NCI-H2196 treated with DMSO at 0.1 percent for 48 hours (cell line): ENCODE data around the gene NUDCD2.
"Not testable (repeated sequence)": the region's sequence is repeated elsewhere in the genome, so short reads cannot be mapped to it uniquely, and the experiment has no call there.

Experiments
- DNase-seq: peaks from one replicate; lab custom pipeline; 2025; ENCODE audit not compliant: unreplicated experiment; lab: John Stamatoyannopoulos, UW

NUDCD2 gene

DNA sequence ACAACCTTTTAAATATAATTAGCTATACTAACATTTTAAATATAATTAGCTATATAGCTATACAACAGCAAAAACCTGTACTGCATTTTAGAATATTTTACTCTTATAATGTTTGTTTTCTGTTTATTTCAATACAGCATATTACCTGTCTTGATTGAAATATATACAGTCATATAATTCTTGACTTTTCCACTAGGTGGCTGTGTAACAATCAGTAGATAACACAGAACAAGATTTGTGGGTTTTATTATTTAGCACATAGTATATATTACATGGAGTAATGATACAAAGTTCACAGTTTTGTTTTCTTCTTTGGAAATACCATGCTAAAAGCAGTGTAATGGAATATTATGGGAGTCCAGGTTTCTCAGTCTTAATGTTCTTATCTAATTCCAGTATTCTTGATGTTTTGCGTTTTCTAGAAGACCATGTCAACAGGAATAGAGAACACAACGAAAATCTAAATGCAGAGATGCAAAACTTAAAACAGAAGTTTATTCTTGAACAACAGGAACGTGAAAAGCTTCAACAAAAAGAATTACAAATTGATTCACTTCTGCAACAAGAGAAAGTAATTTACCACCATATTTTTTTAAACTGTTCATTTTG, 13.8 kb upstream of the NUDCD2 start:
- DNase-seq = no peak

DNA sequence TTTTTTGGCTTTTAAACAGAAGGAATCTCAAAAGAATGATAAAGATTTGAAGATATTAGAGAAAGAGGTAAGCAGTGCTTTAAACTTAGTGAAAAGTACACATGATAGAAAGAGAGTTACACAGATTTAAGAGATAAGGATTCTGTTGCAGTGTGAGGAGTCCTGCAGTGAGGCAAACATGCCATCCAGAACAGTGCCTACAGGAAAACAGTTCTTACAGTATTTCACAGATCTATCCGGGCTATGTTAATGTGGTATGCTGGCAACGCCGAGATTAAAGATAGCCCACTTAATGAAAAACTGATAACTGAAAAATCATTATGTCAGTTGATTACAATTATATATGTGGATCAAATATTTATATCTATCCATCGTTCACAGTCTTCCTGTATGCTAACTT, 7.8 kb upstream of the NUDCD2 start:
- DNase-seq = no peak

DNA sequence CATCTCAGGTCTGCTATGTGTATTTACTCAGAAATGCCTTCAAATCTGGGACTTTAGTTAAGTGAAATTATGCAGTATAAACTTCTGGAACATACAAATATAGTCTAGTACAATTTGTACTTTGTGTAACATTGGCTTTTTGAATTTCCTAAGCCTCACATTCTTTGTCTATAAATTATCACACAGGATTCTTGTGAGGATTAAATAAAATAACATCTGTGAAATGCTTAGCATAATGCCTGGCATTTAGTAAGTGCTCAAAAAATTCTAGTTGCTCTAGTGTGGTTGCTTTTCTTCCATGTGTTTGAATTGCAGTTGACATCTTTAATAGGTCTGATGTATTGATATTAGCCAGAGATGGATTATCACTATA, 3.1 kb upstream of the NUDCD2 start:
- DNase-seq = no peak

DNA sequence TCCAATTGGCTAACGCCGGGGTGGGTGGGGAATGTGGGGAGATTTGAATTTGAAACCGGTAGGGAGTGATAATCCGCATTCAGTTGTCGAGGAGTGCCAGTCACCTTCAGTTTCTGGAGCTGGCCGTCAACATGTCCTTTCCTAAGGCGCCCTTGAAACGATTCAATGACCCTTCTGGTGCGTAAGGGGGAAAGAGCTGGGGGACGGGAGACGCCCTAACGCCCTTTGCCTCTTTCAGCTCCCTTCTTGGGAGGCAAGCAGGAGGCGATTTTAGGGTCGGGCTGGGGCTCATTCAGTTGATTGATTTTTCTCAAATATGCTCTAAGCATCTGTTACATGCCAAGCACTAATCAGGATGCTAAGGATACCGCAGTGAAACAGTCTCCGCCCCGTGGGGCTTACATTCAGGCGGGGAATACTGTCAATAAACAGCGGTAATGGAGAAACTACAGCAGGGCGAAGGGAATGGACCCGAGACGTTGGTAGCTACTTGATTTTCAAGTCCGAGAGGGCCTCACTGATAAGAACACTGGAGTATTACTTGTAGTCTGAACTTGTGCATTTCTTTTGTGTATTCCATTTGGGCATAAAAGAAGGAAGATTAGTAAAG, 765 bp upstream of the NUDCD2 start, which contains the start of gene HMMR:
HMMR (plus strand) TSS at position 71 of the 610 bp plus-strand sequence; CDS start at position 132, 61 bp downstream.
- no peak for DNase-seq

DNA sequence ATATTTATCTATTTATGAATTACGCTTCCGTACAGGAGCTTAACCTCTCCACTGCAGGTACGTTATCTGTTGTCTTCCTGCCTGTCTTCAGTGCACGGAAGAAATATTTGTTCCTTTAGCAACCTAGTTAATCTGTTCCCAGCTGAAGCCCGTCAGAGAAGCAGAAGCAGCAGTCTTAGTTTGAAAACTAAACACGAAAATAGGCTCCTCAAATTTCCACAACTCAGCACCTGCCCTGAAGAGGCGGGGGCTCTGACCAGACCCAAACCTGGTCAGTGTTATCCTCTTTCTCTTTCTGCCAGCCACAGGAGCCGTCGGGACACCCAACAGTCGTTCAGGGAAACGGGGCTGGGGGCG, 462 bp downstream of the NUDCD2 start:
- DNase-seq = no peak

DNA sequence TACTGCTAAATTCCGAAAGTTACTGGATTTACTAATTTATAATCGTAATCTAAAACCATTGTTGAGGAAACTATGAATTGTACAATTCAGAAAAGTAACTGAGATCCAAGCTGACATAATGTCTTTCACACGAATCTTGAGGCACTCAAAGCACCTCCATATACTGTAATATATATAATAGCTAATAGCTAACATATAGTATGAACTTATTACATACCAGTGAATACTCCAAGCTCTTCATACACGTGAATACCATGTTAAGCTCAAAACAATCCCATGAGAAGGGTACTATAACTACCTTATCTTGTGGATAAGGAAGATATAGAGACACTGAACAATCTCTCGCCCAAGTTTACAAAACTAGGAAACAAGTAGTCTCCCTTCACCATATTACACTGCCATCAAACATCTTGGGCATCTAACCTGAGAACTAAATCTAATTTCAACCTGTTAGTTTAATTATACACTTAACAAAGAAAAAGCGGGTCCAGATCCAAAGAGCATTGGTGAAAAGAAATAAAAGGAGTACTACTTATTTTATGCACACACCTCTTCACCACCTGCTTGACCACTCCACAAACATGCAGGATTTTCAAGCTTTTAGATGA, 1.0 kb downstream of the NUDCD2 start:
- DNase-seq = no peak

DNA sequence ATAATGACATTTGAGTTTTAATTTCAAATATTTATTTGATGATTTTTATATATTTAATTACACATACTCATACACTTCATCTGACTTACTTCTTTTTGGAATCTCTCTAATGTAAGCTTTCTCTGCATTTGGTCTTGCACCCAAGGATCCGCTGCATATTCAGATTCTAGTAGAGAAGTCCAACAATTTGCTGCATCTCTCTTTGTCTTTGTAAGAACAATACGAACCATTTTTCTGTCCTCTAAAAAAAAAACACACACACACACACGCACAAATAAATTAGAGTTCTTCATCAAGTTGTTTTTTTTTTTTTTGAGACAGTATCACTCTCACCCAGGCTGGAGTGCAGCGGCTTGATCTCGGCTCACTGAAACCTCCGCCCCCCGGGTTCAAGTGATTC, 3.1 kb downstream of the NUDCD2 start:
- DNase-seq = no peak

DNA sequence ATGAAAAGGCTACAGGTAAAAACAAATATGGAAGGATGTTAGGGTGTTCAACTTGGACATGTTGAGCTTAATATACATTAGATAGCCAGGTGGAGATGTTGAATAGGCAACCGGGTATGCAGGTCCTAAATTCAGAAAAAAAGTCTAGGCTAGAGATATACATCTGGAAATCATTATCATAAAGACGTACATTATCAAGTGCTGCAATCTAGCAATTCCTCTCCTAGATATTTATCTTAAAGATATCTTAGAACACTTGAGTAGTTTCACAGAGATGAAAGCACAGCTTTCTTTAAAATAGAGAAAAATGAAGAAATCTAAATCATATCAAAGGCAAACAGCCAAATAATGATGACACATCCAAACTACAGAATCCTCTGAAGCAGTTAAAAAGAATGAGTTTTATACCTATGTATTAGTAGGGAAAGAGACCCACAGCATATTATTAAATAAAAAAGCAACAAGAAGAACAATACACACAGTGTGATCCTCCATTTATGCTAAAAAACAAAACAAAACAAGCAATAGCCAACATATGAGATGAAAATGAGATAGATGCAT, 3.8 kb downstream of the NUDCD2 start:
- no peak for DNase-seq

DNA sequence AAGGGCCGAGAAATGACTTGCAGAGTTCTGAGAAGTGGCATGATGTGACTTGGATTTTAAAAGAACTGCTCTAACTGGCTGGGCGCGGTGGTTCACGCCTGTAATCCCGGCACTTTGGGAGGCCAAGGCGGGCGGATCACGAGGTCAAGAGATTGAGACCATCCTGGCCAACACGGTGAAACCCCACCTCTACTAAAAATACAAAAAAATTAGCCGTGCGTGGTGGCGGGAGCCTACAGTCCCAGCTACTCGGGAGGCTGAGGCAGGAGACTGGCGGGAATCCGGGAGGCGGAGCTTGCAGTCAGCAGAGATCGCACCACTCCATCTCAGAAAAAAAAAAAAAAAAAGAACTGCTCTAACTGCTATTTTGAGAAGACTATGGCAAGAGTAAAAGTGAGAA, 4.5 kb downstream of the NUDCD2 start:
- DNase-seq = not testable (repeated sequence)

DNA sequence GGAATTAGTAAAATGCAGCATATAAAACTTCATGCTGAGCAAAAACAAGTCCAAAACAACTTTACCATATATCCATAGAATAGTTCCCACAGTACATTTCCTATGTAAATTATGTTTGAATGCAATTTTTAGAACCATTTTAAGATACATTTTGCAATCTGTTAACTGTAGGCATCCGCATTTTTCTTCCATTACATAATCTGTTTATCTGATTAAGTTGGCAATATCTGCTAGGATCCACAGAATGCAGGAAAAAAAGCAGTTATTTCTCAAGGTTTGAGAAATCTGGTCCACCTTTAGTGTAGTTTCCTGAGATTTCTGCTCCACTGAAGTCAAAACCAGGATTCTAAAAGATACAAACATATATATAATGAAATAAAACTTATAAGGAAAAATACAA, 6.2 kb downstream of the NUDCD2 start:
- no peak for DNase-seq

DNA sequence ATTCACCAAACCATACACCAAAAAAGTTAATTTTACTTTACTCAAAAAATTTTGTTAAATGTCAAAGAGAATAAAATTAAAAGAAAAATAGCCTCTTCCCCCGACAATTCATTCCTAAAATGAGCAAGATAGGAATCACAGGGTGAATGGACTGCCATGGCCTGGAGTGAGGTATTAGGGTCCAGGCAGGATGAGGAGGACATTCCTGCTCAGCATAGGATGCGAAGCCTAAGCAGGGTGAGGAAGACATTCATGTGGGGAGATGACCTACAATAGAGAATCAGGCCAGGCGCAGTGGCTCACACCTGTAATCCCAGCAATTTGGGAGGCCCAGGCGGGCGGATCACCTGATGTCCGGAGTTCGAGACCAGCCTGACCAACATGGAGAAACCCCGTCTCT, 8.4 kb downstream of the NUDCD2 start:
- DNase-seq = no peak

DNA sequence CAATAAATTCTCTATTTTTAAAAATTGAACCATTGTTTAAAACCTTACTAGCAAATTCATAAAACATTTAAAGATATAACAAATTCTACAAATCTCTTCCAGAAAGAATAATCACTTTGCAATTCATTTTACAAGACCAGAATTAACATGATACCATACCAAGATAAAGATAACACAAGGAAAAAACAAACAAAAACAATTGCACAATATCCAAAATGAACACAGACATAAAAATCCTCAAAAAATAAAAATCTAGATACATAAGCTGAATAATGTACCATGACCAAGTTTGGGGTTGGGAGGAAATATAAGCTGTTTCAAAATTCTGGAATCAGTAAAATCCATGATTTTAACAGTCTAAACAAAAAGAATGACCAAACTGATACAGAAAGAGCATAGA, 11.4 kb downstream of the NUDCD2 start:
- no peak for DNase-seq

DNA sequence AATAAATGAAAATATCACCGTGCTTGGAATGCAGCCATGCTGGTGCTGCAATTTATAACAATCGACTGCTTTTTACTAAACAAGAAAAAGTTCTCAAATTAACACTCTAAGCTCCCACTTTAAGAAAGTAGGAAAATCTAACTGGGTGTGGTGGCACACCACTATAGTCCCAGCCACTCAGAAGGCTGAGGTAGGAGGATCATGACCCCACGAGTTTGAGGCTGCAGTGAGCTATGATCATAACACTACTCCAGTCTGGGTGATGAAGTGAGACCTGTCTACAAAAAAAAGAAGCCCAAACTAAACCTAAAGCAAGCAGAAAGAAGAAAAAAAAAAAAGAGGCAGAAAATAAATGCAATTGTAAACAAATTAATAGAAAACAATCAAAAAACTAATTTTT, 12.0 kb downstream of the NUDCD2 start:
- no peak for DNase-seq

DNA sequence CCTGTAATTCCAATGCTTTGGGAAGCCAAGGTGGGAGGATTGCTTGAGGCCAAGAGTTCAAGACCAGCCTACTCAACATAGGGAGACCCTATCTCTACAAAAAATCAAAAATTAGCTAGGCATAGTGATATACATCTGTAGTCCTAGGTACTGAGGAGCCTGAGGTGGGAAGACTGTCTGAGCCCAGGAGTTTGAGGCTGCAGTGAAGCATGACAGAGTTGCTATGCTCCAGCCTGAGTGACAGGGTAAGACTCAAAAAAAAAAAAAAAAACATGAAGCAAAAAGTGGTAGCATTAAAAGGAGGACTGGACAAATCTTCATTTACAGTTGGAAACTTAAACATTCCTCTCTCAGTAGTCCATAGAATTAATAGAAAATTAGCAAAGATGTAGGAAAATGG, 12.7 kb downstream of the NUDCD2 start:
- no peak for DNase-seq

DNA sequence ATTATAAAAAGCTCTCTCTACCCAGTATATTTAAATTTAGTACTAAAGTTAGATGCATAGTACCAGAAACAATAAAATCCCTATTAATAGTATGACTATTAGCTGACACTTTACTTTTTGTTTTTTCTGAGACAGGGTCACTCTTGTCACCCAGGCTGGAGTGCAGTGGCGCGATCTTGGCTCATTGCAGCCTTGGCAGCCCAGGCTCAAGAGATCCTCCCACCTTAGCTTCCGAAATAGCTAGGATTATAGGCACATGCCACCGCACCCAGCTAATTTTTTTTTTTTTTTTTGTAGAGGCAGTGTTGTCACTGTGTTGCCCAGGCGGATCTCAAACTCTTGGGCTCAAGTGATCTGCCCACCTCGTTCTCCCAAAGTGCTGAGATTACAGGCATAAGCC, 14.6 kb downstream of the NUDCD2 start:
- DNase-seq = no peak

DNA sequence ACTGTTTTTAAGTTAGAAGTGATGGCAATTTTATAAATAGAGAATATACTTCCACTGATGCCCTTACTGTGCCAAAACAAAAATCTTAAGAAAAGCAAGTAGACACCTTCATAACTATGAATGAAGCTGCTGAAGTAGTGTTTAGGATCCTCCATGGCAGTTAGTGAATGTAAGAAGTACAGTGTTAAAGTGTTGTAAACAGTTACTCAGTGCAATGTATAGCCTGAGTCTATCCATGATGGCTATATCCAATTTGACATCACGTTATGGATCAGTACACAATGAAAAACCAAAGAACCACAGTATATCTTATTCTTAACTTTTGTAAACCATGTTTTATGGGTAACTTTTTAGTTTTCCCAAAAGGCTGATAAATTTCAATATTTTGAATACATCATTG, 15.4 kb downstream of the NUDCD2 start:
- DNase-seq = no peak

DNA sequence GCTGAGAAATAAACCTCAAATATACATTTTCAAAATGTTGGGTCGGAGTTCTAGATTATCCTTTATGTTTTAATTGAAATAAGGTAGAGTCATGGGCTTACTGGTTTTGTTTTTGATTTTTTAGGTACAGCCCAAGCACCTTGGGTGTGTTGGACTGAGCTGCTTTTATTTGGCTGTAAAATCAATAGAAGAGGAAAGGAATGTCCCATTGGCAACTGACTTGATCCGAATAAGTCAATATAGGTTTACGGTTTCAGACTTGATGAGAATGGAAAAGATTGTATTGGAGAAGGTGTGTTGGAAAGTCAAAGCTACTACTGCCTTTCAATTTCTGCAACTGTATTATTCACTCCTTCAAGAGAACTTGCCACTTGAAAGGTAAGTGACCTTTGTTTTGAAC, 18.9 kb downstream of the NUDCD2 start:
- DNase-seq = no peak

DNA sequence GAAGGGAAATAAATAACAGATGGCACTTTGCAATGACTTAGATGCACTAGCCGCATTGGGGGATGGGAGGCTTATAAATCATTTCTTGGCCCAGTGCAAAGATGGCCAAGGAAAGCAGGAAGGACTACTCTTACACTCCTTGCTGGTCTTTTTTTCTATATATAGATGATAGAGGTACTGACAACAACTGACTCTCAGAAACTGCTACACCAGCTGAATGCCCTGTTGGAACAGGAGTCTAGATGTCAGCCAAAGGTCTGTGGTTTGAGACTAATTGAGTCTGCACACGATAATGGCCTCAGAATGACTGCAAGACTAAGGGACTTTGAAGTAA, 20.8 kb downstream of the NUDCD2 start:
- no peak for DNase-seq

DNA sequence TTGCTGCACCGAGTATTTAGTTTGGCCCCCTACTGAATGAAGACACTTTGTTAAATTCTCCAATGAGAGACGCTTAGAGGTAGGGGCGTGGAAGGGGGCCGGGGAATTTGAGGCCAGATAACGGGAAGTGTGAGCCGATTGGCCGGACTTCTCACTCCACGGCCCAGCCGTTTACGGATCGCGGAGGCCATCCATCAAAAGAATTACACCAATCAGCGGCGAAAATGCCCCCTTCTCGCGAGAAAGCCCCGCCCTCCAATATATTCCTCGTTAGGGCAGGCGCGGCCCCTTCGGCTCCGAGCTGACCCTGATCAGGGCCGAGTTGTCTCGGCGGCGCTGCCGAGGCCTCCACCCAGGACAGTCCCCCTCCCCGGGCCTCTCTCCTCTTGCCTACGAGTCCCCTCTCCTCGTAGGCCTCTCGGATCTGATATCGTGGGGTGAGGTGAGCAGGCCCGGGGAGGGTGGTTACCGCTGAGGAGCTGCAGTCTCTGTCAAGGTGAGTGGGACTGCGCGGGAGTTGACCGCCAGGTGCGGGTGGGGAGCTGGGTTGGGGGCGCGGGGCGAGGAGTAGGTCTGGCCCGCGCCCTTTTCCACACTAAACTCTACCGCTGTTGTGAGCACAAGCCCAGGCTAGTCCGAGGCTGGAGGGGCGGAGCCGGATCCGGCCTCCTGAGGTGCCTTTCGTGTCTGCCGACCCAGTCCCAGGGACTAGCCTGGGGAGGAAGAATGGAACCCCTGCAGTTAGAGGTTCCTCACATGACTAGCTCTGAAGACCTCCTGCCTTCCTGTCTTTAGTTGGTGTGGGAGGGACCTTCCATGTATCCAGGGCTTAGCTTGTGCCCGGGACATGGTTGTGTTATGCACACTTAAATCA, 22.4 kb downstream of the NUDCD2 start, which contains the start of gene CCNG1:
CCNG1 (plus strand) TSS at position 287 of the 874 bp plus-strand sequence. CDS start 1,662 bp downstream, outside the sequence.
- peak; percentile 92 for DNase-seq

DNA sequence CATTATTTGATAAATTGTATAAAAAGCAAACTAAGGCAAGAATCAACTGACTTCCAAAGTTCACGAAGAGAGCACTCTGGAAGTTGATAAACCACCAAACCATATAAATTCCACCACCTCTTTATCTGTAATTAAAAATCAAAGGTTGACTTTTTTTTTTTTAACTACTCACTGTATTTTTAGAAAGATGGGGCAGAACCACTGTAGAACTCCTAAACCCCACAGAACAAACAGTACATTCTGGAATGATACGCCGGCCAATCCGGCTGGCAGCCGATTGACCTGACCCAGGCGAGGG, 22.9 kb downstream of the NUDCD2 start:
- no peak for DNase-seq

DNA sequence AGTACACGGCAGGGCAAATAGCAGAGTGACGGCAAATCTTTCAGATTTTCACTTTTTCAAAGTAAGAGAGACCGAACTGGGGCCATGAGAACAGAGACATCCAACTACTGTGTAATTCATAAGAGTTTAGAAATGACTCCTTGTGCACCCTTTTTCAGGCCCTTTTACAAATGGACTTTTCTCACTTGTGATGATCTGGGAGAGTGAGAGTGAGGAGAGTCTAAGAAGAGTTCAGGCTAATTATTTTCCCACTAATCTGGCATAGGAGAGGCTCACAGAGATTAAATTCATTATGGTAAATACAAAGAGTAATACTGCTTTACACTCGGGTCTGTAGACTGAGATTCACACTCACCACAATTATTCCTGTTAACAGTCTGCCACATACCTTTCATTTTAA, 23.4 kb downstream of the NUDCD2 start:
- no peak for DNase-seq

DNA sequence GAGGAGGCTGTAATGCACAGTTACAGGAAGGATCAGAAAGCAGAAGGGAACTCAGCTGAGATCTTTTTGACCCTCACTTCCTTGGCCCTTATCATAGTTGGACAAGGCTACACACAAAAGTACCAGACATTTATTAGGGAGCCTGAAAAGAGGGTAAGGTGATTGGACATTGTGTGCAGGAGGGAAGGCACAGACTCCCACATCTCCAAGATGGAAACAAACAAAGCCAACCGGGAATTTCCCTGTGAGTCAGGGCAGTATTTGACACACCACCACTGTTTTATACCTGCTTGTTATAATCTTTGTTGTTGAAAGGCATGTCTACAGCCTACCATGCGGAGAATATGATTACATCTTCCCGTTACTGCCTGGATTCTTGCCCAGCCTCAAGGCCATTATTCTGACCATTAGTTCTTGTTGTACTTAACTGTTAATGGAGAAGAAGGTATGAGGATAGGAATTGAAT, 25.5 kb downstream of the NUDCD2 start:
- DNase-seq = no peak
